Right lung (tissue), 5 donors: ENCODE results near the gene CPLANE1. TPM values are rescaled to one million over a fixed set of nuclear protein-coding genes. Genes with fewer than 3 reads are reported as not detected.
"Not testable (repeated sequence)": the region's sequence is repeated elsewhere in the genome, so short reads cannot be mapped to it uniquely, and the experiment has no call there.

Experiments
- DNase-seq, 2 donors: peaks; one replicate each; pipeline ENCODE4 v3.0.0-alpha.2; 2013
- polyA plus RNA-seq, 5 donors: library from polyadenylated mRNA; unstranded; fragments of 120-200 nt; gene quantifications; one replicate each; pipeline versions ENCODE4 v1.2.1 to v1.2.3, GENCODE V29; 2013; ENCODE audit warnings: inconsistent platforms in 1 of 5, low replicate concordance in 1 of 5; ENCODE audit not compliant: insufficient read length in 5 of 5, insufficient read depth in 1 of 5

CPLANE1 gene
- polyA plus RNA-seq, 5 donors = 22.2 to 44.5 (median 34.6) TPM

DNA sequence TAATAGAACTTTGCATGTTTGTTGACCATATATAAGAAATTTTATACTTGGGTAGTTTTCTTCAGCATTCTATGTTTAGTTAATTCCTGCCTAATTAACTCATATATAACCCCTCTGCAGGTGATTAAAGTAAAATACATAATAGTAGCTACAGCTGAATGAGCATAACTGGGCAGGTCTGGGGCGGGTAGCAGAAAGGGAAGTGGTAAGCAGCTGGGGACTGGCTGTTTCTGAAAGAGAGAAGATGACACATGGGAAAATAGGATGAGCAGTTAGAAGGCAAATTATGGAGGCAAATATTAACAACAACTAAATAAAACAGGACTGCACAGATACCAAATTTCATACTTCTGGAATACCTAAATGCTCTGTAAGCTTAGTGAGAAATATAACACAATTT is 128.1 kb downstream of the CPLANE1 start:
- DNase-seq = no peak

GRCh38 chr5:37120270-37120669 is 128.9 kb downstream of the CPLANE1 start:
- DNase-seq = no peak

GRCh38 chr5:37116359-37116758 is 132.8 kb downstream of the CPLANE1 start:
- no peak for DNase-seq

- no peak for DNase-seq
Observed at GRCh38 chr5:37112383-37112991, 136.7 kb downstream of the CPLANE1 start.

- DNase-seq = no peak
Observed at GRCh38 chr5:37111426-37112382, 137.5 kb downstream of the CPLANE1 start.

GRCh38 chr5:37110135-37110534 is 139.0 kb downstream of the CPLANE1 start:
- DNase-seq = no peak

DNA sequence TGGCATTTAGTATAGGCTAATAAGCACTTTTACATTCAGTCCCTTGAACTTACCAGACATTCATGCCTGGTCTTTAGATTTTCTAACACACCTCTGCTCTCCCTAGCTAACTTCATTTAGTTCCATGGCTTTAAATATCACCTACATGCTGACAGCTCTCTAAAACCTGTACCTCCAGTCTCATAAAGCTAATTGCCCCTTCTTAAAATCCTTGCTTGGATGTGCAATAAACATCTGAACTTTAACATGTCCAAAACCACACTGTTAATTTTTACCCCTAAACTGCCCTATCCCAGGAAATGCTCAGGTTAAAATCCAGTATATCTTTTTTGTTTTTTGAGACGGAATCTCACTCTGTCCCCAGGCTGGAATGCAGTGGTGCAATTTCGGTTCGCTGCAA is 139.8 kb downstream of the CPLANE1 start:
- DNase-seq = no peak

DNA sequence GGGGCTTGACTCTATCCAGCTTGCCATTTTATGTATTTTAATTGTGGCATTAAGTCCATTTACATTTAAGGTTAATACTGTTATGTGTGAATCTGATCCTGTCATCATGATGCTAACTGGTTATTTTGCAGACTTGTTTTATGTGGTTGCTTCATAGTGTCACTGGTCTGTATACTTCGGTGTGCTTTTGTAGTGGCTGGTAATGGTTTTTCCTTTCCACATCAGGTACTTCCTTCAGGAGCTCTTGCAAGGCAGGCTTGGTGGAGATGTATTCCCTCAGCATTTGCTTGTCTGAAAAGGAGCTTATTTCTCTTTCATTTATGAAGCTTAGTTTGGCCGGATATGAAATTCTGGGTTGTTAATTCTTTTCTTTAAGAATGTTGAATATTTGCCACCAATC is 145.9 kb downstream of the CPLANE1 start:
- no peak for DNase-seq

DNA sequence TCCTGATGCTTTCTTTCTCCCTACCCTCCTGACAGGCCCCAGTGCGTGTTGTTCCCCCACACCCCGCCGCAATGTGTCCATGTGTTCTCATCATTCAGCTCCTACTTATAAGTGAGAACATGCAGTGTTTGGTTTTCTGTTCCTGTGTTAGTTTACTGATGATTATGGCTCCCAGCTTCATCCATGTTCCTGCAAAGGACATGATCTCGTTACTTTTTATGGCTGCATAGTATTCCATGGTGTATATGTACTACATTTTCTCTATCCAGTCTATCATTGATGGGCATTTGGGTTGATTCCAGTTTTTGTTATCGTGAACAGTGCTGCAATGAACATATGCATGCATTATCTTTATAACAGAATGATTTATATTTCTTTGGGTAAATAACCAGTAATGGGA is 149.9 kb downstream of the CPLANE1 start:
- not testable (repeated sequence) for DNase-seq

DNA sequence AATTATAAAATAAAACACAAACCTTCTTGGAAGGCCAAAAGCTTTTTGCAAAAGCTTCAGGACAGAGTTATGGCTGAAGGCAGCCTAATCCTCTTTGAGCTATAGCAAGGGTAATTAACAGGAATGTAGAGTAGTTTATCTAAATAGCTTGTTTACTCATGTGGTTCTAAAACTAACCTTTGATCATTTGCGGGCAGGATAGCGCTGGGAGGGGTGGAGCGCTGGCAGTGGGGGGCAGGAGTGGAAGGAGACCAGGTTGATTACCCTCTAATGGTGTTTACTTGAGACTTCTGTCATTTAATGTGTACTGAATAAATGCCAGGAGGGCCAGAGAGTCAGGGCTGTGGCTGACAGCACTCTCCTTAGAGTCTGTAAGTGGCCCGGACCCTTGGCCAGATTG is 155.4 kb downstream of the CPLANE1 start:
- not testable (repeated sequence) for DNase-seq

GRCh38 chr5:37090781-37091180 is 158.4 kb downstream of the CPLANE1 start:
- no peak for DNase-seq

DNA sequence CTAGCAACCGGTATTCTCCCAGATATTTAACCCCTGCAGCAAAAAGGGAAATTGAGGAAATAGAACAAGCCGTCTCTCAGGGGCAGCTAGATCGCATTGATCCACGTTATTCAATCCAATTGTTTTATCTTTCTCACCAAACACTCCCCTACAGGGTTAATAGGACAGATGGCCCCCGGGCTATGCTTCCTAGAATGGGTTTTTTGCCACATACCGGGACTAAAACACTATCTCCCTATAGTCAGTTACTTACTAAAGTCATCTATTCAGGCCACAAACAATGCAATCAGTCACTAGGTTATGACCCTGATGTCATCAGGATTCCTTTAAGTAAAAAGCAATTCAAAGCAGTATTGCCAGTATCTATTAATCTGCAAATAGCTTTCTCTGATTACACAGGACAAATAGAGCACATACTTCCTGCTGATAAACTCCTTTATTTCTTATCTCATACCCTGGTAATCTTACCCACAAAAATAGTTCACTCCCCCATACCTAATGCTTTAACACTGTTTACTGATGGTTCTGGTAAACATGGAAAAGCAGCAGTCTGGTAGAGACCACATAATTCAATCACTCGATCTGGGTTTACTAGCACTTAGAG is 159.0 kb downstream of the CPLANE1 start:
- no peak for DNase-seq

DNA sequence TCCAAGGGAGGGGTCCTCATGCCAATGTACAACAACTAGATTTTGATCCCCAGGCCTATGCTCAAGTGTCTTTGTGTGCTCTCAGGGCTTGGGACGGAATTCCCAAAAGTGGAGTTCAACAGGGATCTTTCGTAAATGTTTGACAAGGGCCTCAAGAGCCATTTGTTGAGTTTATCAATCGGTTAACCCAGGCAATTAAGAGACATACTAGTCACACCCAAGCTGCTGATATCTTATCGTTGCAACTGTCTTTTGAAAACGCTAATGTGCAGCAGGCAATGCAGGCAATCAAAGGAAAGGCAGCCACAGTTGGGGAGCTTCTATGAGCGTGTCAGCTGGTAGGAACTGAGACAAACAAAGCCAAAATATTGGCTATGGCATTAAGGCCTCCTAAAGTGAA is 161.2 kb downstream of the CPLANE1 start:
- DNase-seq = no peak

DNA sequence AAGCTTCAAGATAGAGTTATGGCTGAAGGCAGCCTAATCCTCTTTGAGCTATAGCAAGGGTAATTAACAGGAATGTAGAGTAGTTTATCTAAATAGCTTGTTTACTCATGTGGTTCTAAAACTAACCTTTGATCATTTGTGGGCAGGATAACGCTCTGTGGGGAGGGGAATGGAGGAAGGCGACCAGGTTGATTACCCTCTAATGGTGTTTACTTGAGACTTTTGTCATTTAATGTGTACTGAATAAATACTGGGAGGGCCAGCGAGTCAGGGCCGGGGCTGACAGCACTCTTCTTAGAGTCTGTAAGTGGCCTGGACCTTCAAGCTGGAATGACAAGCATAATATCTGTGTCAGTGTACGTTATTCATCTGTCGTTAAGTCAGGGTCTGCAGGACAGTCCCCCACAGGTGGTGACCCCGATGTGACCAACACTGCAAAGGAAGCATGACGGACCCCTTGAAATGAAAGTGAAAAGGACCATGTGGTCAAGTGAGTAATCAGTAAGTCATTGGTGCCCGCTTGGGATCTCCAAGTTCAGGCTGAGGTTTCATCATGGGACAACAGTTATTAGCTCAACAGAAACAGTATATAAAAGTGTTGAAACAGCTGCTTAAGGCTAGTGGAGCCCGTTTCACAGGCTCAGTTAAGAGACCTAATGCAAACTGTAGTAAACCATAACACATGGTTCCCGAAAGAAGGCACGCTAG is 162.6 kb downstream of the CPLANE1 start:
- no peak for DNase-seq

- not testable (repeated sequence) for DNase-seq
Observed at GRCh38 chr5:37086026-37086425, 163.2 kb downstream of the CPLANE1 start.

DNA sequence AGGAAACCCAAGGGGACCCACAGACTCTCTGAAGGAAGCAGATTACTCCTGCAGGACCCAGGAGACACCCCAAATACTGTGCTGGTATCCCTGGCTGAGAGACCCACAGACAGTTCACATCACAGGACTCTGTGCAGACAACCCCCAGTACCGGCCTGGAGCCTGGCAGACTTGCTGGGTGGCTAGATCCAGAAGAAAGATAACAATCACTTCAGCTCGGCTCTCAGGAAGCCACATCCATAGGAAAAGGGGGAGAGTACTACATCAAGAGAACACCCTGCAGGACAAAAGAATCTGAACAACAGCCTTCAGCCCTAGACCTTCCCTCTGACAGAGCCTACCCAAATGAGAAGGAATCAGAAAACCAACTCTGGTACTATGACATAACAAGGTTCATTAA is 166.2 kb downstream of the CPLANE1 start:
- DNase-seq = not testable (repeated sequence)

DNA sequence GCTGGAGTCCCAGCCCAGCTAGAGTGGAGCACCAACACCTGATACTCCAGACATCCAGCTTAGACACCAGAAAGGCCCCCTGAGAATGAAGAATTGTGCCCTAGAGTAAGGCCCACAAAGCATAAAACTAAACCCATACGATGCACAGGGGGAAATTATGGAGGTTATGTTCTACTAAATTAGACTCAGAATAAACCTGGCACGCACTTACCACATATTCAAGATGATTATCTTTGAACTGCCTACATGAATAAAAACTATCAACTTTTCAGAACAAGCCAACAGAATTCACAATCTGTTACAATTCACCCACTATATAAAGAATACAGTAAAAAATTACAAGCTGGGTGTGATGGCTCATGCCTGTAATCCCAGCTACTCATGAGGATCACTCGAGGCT is 168.5 kb downstream of the CPLANE1 start:
- DNase-seq = no peak

DNA sequence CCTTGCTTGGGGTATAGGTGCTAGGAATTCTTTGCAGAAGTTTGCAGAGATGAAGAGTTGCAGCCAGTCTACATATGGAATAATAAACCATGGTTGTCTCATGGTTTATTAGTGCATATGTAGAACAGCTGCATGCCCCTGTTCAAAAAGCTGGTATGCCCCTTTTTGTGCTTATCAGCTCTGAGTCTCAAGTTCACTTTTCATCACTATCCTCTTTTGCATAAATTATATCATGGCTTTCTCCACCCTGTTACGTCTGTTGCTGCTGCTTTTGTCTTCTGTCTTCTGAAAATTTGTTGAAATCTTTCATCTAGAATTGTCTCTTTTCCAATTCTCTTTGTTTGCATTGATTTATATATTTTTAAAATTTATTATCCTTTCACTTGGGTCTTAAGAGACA is 172.0 kb downstream of the CPLANE1 start:
- DNase-seq = no peak

DNA sequence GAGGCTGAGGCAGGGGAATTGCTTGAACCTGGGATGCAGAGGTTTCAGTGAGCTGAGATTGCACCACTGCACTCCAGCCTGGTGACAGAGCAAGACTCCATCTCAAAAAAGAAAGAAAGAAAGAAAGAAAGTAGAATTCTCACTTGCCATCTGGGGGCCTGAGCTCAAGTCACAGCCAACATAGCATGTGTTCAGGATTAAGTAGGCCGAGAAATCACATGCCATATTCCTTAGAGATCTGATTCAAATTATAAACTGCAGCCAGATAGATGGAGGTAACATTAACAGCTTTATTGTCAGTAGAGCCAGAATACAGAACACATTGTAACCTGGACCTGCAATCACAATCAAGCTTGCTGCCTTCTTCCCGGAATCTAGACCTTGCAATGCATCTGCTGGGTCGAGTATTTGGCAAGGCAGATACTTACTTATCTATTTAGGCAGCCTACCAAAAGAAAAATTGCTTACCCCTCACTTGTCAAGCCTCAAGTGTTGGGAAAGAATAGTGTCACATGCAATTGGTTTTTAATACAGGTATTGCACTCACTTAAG is 173.7 kb downstream of the CPLANE1 start:
- DNase-seq = no peak

DNA sequence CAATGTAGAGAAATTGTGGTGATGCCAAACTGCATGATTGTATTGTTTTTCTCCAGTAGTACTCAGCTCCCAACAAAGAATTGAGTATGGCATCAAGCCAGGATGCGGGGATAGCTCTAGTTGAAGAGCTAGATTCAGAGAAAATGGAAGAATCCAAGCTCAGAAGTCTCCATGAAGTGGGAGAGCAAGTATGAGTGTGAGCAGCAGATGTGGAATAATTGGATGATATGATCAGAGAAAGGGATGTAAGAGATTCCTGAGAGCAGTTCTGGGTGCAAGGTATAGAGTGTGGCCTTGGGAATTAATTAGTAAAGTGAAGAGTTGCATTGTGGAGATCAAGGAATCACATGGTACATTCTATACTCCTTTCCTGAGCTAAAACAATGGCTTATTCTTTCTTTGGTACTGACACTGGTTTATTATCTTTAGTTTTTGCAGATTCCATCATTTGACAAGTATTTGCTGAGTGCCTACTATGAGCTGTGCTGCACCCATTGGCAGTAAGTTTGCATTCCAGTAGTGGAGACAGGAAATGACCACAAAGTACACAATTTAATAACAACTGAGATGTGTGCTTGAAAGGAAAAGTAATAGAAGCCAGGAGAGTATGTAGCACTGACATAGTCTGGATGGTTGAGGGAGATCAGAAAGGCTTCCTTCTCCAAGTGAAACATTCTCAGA is 177.1 kb downstream of the CPLANE1 start:
- DNase-seq = no peak

- DNase-seq = no peak
Observed at GRCh38 chr5:37071487-37071886, 177.7 kb downstream of the CPLANE1 start.
